Measurements from ENCODE around the gene RPS6KB2. TPM values are rescaled to one million over a fixed set of nuclear protein-coding genes. Genes with fewer than 3 reads are reported as not detected.

The RPS6KB2 gene
- total RNA-seq, 1 donor = 63.0 TPM

Small RNA genes within 50 kb of the gene (small RNA-seq; reads per million reads assigned to genes)
- not detected for gene RNU6-1238P

Other genes starting within 250 kb of the RPS6KB2 start
- 543 TPM for gene GRK2, start 162.0 kb upstream of the RPS6KB2 start, total RNA-seq
- 77.8 TPM for gene ANKRD13D, start 139.2 kb upstream of the RPS6KB2 start, total RNA-seq
- 28.0 TPM for gene SSH3, start 125.0 kb upstream of the RPS6KB2 start, total RNA-seq
- 56.6 TPM for gene POLD4, start 74.9 kb upstream of the RPS6KB2 start, total RNA-seq
- gene CLCF1, start 54.9 kb upstream of the RPS6KB2 start, total RNA-seq = 0.81 TPM
- 28.3 TPM for gene RAD9A, start 36.5 kb upstream of the RPS6KB2 start, total RNA-seq
- gene PPP1CA, start 26.6 kb upstream of the RPS6KB2 start, total RNA-seq = 328 TPM
- 73.2 TPM for gene TBC1D10C, start 24.4 kb upstream of the RPS6KB2 start, total RNA-seq
- gene CARNS1, start 12.8 kb upstream of the RPS6KB2 start, total RNA-seq = 3.0 TPM
- 230 TPM for gene PTPRCAP, start 9.2 kb downstream of the RPS6KB2 start, total RNA-seq
- gene CORO1B, start 15.0 kb downstream of the RPS6KB2 start, total RNA-seq = 120 TPM
- 0.27 TPM for gene GPR152, start 24.2 kb downstream of the RPS6KB2 start, total RNA-seq
- gene CABP4, start 26.9 kb downstream of the RPS6KB2 start, total RNA-seq = 1.6 TPM
- gene TMEM134, start 40.8 kb downstream of the RPS6KB2 start, total RNA-seq = 30.4 TPM
- 141 TPM for gene AIP, start 54.5 kb downstream of the RPS6KB2 start, total RNA-seq
- gene PITPNM1, start 76.9 kb downstream of the RPS6KB2 start, total RNA-seq = 21.0 TPM
- gene CDK2AP2, start 79.7 kb downstream of the RPS6KB2 start, total RNA-seq = 42.5 TPM
- gene CABP2, start 95.0 kb downstream of the RPS6KB2 start, total RNA-seq = not detected
- gene GSTP1, start 155.3 kb downstream of the RPS6KB2 start, total RNA-seq = 593 TPM
- gene NDUFV1, start 178.4 kb downstream of the RPS6KB2 start, total RNA-seq = 234 TPM
- 19.9 TPM for gene NUDT8, start 201.4 kb downstream of the RPS6KB2 start, total RNA-seq
- gene TBX10, start 211.3 kb downstream of the RPS6KB2 start, total RNA-seq = not detected
- gene ACY3, start 222.2 kb downstream of the RPS6KB2 start, total RNA-seq = 13.7 TPM
- under 0.01 TPM for gene ALDH3B2, start 246.1 kb downstream of the RPS6KB2 start, total RNA-seq